Stimulated activated CD8-positive, alpha-beta memory T cell treated with anti-CD3 and anti-CD28 coated beads, Interleukin-15, amount 100 ng/mL, for 24 hours (primary cell): ENCODE measurements around the gene DRC7.
"Not testable (repeated sequence)": the region's sequence is repeated elsewhere in the genome, so short reads cannot be mapped to it uniquely, and the experiment has no call there.

ENCODE experiments used
- DNase-seq: peaks from one replicate; pipeline ENCODE4 v3.0.0-alpha.2; 2020; ENCODE audit warnings: low read depth

DRC7 gene

GRCh38 chr16:57711993-57712392 is 17.4 kb downstream of the DRC7 start:
- DNase-seq: no peak

GRCh38 chr16:57712569-57712968 is 18.0 kb downstream of the DRC7 start:
- not testable (repeated sequence) for DNase-seq

GRCh38 chr16:57713596-57713995 is 19.0 kb downstream of the DRC7 start:
- no peak for DNase-seq

- DNase-seq: no peak
Observed at GRCh38 chr16:57714047-57714446, 19.4 kb downstream of the DRC7 start.

GRCh38 chr16:57720142-57720575 is 25.6 kb downstream of the DRC7 start:
- DNase-seq: no peak

- DNase-seq: no peak
Observed at GRCh38 chr16:57721356-57722209, 27.0 kb downstream of the DRC7 start.

- DNase-seq: no peak
Observed at GRCh38 chr16:57722210-57722499, 27.5 kb downstream of the DRC7 start.

- DNase-seq: no peak
Observed at GRCh38 chr16:57722651-57723050, 28.0 kb downstream of the DRC7 start.

GRCh38 chr16:57723170-57723569 is 28.6 kb downstream of the DRC7 start:
- DNase-seq: no peak

- DNase-seq: no peak
Observed at GRCh38 chr16:57724531-57724930, 29.9 kb downstream of the DRC7 start.

- no peak for DNase-seq
Observed at GRCh38 chr16:57725151-57725550, 30.5 kb downstream of the DRC7 start.

GRCh38 chr16:57725554-57725953 is 30.9 kb downstream of the DRC7 start:
- no peak for DNase-seq

- no peak for DNase-seq
Observed at GRCh38 chr16:57725976-57726375, 31.4 kb downstream of the DRC7 start.

- DNase-seq: no peak
Observed at GRCh38 chr16:57726433-57726947, 31.9 kb downstream of the DRC7 start.

- DNase-seq: no peak
Observed at GRCh38 chr16:57727610-57728009, 33.0 kb downstream of the DRC7 start.

- no peak for DNase-seq
Observed at GRCh38 chr16:57728336-57729181, 34.0 kb downstream of the DRC7 start.

- DNase-seq: no peak
Observed at GRCh38 chr16:57729182-57729484, 34.5 kb downstream of the DRC7 start.

- DNase-seq: not testable (repeated sequence)
Observed at GRCh38 chr16:57729852-57730251, 35.2 kb downstream of the DRC7 start.

GRCh38 chr16:57730771-57731730 is 36.4 kb downstream of the DRC7 start:
- no peak for DNase-seq

GRCh38 chr16:57732037-57732436 is 37.4 kb downstream of the DRC7 start:
- no peak for DNase-seq

GRCh38 chr16:57732714-57733113 is 38.1 kb downstream of the DRC7 start:
- no peak for DNase-seq

- DNase-seq: no peak
Observed at GRCh38 chr16:57734308-57734924, 39.8 kb downstream of the DRC7 start.
